ENCODE measurements around the gene BMP7. TPM values are rescaled to one million over a fixed set of nuclear protein-coding genes. Genes with fewer than 3 reads are reported as not detected.

Gene BMP7
- total RNA-seq, 2 experiments from 2014 or later = not detected

DNA sequence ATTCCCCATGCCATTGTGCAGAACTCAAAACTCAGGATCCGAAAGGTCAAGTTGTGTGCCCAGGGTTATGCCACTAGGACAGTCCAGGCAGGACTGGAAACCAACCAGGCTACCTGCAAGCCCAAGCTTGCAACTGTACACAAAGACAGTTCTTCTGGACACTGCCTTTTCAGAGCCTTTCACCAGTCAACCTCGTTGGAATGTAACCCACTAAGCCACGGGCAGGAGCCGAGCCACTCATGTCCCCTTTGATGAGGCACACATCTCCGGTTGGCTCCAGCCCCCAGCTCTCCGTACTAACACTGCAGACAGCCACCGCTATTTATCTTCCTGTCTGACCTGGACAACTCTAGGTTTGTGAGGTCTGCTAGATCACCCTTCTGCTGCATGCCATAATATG lies 62.5 kb downstream of the BMP7 start:
- H3K27ac Mint-ChIP-seq = no peak overlapping the region
- Histone ChIP-seq H3K4me1 (ENCODE audit: insufficient read depth, low read length) (no peaks in the 10 kb centered on the region), H3K9me3 (ENCODE audit: control insufficient read depth in 1 of 2, insufficient read depth in 1 of 2, low read length in 2 of 2) (no peaks in the 10 kb centered on the region), H3K27me3 (ENCODE audit: control insufficient read depth in 1 of 2, insufficient read depth in 2 of 2, low read length in 2 of 2) (peaks cover 4% of the 10 kb centered on the region in 2 experiments), H3K4me3 (ENCODE audit: low read length) (no peak overlapping the region), H3K27ac (ENCODE audit: low read depth in 1 of 2, low read length in 2 of 2) (no peak overlapping the region), H3K36me3 (ENCODE audit: insufficient read depth, low read length) (no peaks in the 10 kb centered on the region)
- intact Hi-C loops (cut with DNase I, micrococcal nuclease) = no loop called here
- no peak for ATAC-seq (ENCODE audit: poor library complexity)
- ChIA-PET CTCF (no interaction called here), POLR2A (no interaction called here)
- no peak overlapping the region for H3K4me3 Mint-ChIP-seq
- H3K36me3 Mint-ChIP-seq (ENCODE audit: low read depth) = no peaks in the 10 kb centered on the region
- no peaks in the 10 kb centered on the region for H3K9me3 Mint-ChIP-seq
- peaks cover 14% of the 10 kb centered on the region for H3K27me3 Mint-ChIP-seq
- no peak for DNase-seq
- TF ChIP-seq, protein P1, sequence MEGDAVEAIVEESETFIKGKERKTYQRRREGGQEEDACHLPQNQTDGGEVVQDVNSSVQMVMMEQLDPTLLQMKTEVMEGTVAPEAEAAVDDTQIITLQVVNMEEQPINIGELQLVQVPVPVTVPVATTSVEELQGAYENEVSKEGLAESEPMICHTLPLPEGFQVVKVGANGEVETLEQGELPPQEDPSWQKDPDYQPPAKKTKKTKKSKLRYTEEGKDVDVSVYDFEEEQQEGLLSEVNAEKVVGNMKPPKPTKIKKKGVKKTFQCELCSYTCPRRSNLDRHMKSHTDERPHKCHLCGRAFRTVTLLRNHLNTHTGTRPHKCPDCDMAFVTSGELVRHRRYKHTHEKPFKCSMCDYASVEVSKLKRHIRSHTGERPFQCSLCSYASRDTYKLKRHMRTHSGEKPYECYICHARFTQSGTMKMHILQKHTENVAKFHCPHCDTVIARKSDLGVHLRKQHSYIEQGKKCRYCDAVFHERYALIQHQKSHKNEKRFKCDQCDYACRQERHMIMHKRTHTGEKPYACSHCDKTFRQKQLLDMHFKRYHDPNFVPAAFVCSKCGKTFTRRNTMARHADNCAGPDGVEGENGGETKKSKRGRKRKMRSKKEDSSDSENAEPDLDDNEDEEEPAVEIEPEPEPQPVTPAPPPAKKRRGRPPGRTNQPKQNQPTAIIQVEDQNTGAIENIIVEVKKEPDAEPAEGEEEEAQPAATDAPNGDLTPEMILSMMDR (IDR thresholded peaks at IDR 0.05) = no peak
- H3K4me1 Mint-ChIP-seq (ENCODE audit: low read depth) = no peaks in the 10 kb centered on the region

DNA sequence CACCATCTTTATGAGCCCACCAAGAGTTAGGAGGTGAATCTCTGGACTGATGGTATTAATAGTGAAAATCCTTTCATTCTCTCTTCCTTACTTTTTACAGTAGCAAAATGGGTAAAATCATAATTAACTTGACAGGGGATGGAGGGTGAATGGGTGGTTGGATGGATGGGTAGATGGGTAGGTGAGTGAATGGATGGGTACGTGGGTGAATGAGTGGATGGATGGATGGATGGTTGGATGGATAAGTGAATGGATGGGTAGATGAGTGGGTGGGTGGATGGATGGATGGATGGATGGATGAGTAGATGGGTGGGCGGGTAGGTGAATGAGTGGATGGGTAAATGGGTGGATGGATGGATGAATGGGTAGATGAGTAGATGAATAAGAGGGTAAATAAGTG lies 63.2 kb downstream of the BMP7 start:
- Mint-ChIP-seq H3K9me3 (no peaks in the 10 kb centered on the region), H3K27me3 (peaks cover 9% of the 10 kb centered on the region), H3K4me3 (no peak overlapping the region), H3K27ac (no peak overlapping the region), H3K36me3 (ENCODE audit: low read depth) (no peaks in the 10 kb centered on the region), H3K4me1 (ENCODE audit: low read depth) (no peaks in the 10 kb centered on the region)
- no peak overlapping the region for H3K4me3 ChIP-seq (ENCODE audit: low read length)
- CTCF ChIA-PET = no interaction called here
- H3K27me3 ChIP-seq (ENCODE audit: control insufficient read depth in 1 of 2, insufficient read depth in 2 of 2, low read length in 2 of 2) = peaks cover 4% of the 10 kb centered on the region in 2 experiments
- H3K27ac ChIP-seq (ENCODE audit: low read depth in 1 of 2, low read length in 2 of 2) = no peak overlapping the region
- ATAC-seq (ENCODE audit: poor library complexity) = no peak
- no peaks in the 10 kb centered on the region for H3K36me3 ChIP-seq (ENCODE audit: insufficient read depth, low read length)
- H3K9me3 ChIP-seq (ENCODE audit: control insufficient read depth in 1 of 2, insufficient read depth in 1 of 2, low read length in 2 of 2) = peaks cover 0 to 4% of the 10 kb centered on the region in 2 experiments
- intact Hi-C loops (cut with DNase I, micrococcal nuclease) = no loop called here
- POLR2A ChIA-PET = no interaction called here
- H3K4me1 ChIP-seq (ENCODE audit: insufficient read depth, low read length) = no peaks in the 10 kb centered on the region
- no peak for DNase-seq
- TF ChIP-seq, protein P1 (IDR thresholded peaks at IDR 0.05) = no peak

DNA sequence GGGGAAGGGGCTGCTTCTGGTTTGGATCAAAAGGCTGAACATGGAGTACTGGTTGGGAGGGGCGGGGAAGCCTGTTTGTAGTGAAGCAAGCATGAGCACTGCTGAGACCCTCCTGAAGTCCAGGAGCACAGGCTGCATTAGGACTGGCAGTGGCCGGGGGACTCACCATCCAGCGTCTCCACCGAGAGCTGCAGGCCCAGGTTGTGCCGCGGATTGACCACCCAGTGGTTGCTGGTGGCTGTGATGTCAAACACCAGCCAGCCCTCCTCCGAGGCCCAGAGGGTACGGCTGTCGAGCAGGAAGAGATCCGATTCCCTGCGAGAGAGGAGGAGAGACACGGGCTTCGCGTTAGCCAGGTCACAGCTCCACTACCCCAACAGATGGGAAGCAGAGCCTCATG lies 64.1 kb downstream of the BMP7 start:
- no peak overlapping the region for H3K4me3 Mint-ChIP-seq
- H3K4me1 Mint-ChIP-seq (ENCODE audit: low read depth) = no peaks in the 10 kb centered on the region
- H3K9me3 Mint-ChIP-seq = no peaks in the 10 kb centered on the region
- Histone ChIP-seq H3K4me1 (ENCODE audit: insufficient read depth, low read length) (no peaks in the 10 kb centered on the region), H3K27ac (ENCODE audit: low read depth in 1 of 2, low read length in 2 of 2) (no peak overlapping the region), H3K36me3 (ENCODE audit: insufficient read depth, low read length) (no peaks in the 10 kb centered on the region), H3K4me3 (ENCODE audit: low read length) (no peak overlapping the region), H3K27me3 (ENCODE audit: control insufficient read depth in 1 of 2, insufficient read depth in 2 of 2, low read length in 2 of 2) (peaks cover 2 to 4% of the 10 kb centered on the region in 2 experiments), H3K9me3 (ENCODE audit: control insufficient read depth in 1 of 2, insufficient read depth in 1 of 2, low read length in 2 of 2) (peaks cover 0 to 4% of the 10 kb centered on the region in 2 experiments)
- intact Hi-C loops (cut with DNase I, micrococcal nuclease) = no loop called here
- peaks cover 8% of the 10 kb centered on the region for H3K27me3 Mint-ChIP-seq
- DNase-seq = no peak
- no peaks in the 10 kb centered on the region for H3K36me3 Mint-ChIP-seq (ENCODE audit: low read depth)
- no peak for ATAC-seq (ENCODE audit: poor library complexity)
- ChIA-PET POLR2A (no interaction called here), CTCF (no interaction called here)
- TF ChIP-seq, protein P1 (IDR thresholded peaks at IDR 0.05) = no peak
- H3K27ac Mint-ChIP-seq = no peak overlapping the region

Data from CD4-positive, alpha-beta T cell (primary cell).